ENCODE results near the gene KRT14. TPM values are rescaled to one million over a fixed set of nuclear protein-coding genes. Genes with fewer than 3 reads are reported as not detected.
A peak's percentile ranks its signal among the peaks of the same experiment; 100 is the strongest.
"Not testable (repeated sequence)": the region's sequence is repeated elsewhere in the genome, so short reads cannot be mapped to it uniquely, and the experiment has no call there.

The KRT14 gene
- total and polyA plus RNA-seq, 2 of the 4 experiments (the other 2 are of a cell fraction), result not detected

GRCh38 chr17:41616486-41616885 is 29.8 kb upstream of the KRT14 start:
- not testable (repeated sequence) for ATAC-seq (ENCODE audit: low read depth)

More at GRCh38 chr17:41616486-41616885, 29.8 kb upstream of the KRT14 start:
- H2BK120ac ChIP-seq (ENCODE audit: low read depth, low read length); H3K4me2 ChIP-seq (ENCODE audit: low read depth, low read length); H2BK15ac ChIP-seq (ENCODE audit: low read depth, low read length); H3K23ac ChIP-seq (ENCODE audit: low read depth, low read length); H3K14ac ChIP-seq (replicated peaks; ENCODE audit: low read depth, low read length); H4K8ac ChIP-seq (ENCODE audit: low read depth in 2 of 2, low read length in 2 of 2); H3K9ac ChIP-seq (ENCODE audit: low read depth, low read length); H4K20me1 ChIP-seq (ENCODE audit: insufficient read depth, low read length); H2BK5ac ChIP-seq (ENCODE audit: low read depth, low read length, poor library complexity, severe bottlenecking); H2AK9ac ChIP-seq (replicated peaks; ENCODE audit: low read depth, low read length, poor library complexity); H3K9me3 ChIP-seq (ENCODE audit: control insufficient read depth, insufficient read depth, low read length); H2AFZ ChIP-seq (replicated peaks; ENCODE audit: low read length, poor library complexity); H4K91ac ChIP-seq (ENCODE audit: insufficient read depth, low read depth, low read length); DNase-seq; H3K56ac ChIP-seq (ENCODE audit: extremely low read depth, insufficient read depth, low read length); H3K79me1 ChIP-seq (ENCODE audit: low read depth in 1 of 2, low read length in 2 of 2); H3K4me3 ChIP-seq (ENCODE audit: insufficient read depth, low read depth, low read length); POLR2A ChIA-PET (ENCODE audit: unreplicated experiment); H3K9me1 ChIP-seq (ENCODE audit: insufficient read depth, low read length); H3K4me1 ChIP-seq (ENCODE audit: control insufficient read depth, insufficient read depth, low read length); H2BK20ac ChIP-seq (ENCODE audit: low read depth, low read length); H3K36me3 ChIP-seq (ENCODE audit: control insufficient read depth, insufficient read depth, low read length); H3K4ac ChIP-seq (ENCODE audit: low read depth, low read length); H2AK5ac ChIP-seq (ENCODE audit: low read depth, low read length); H3K27ac ChIP-seq (ENCODE audit: insufficient read depth, low read length); intact Hi-C loops (cut with micrococcal nuclease); H3K18ac ChIP-seq (ENCODE audit: low read depth, low read length); H4K5ac ChIP-seq (ENCODE audit: low read depth, low read length); CTCF ChIA-PET; in situ Hi-C loops (cut with MboI; ENCODE audit: low sequenced_read_pairs); BruUV-seq (replicated peaks); dilution Hi-C loops (cut with HindIII; ENCODE audit: low sequenced_read_pairs, unreplicated experiment): not testable (repeated sequence)
- no CpG with 5 or more reads among the region's 4 CpGs for WGBS, 2 experiments (ENCODE audit: extremely low coverage in 2 of 2, insufficient read length in 1 of 2)
- peak; percentile 59; the same call in 1 of the 2 replicates for TF ChIP-seq MAZ (IDR thresholded peaks at IDR 0.05; ENCODE audit: borderline replicate concordance, low read depth, low read length)
- peaks cover 35% of the 10 kb centered on the region for H3K27me3 ChIP-seq (ENCODE audit: control insufficient read depth, insufficient read depth, low read length)

Data from IMR-90 (cell line).